Endothelial cell of umbilical vein (primary cell): Measurements from ENCODE around the gene RND3. TPM values are rescaled to one million over a fixed set of nuclear protein-coding genes. Genes with fewer than 3 reads are reported as not detected.

Source experiments
- BruUV-seq: library from RNA; stranded (reverse); fragments of 400-500 nt; replicated peaks from 2 replicates; lab custom pipeline; 2021; lab: Mats Ljungman, UMichigan
- CTCF ChIA-PET: fragments of 300-600, 350-600 bp; sonication (Branson Sonifier 250); formaldehyde crosslinking; loops from one replicate; lab custom pipeline; 2021; ENCODE audit warnings: antibody characterized with exemption, inconsistent platforms; lab: Charles Lee
- POLR2A ChIA-PET: fragments of 300-600, 350-600 bp; sonication (Branson Sonifier 250); formaldehyde crosslinking; loops from one replicate; lab custom pipeline; 2021; ENCODE audit warnings: antibody characterized with exemption, inconsistent platforms; lab: Charles Lee
- DNase-seq: peaks from one replicate; pipeline ENCODE4 v3.0.0-alpha.2; 2011; ENCODE audit warnings: low read depth, low spot score
- FAIRE-seq: peaks from 2 replicates; lab custom pipeline; 2011; peaks lifted over from hg19 to GRCh38; lab: Jason Lieb, UNC
- H2AFZ ChIP-seq: 2 replicates; pipeline ENCODE4 v1.6.0; 2012; ENCODE audit warnings: low read depth, low read length, control low read depth, inconsistent platforms
- H3K27ac ChIP-seq: 2 replicates; pipeline ENCODE4 v1.5.1; 2011; ENCODE audit warnings: low read depth, mild to moderate bottlenecking, control low read depth, low read length, moderate library complexity; ENCODE audit not compliant: insufficient read depth
- H3K27me3 ChIP-seq, 2 experiments: 2 replicates each; pipeline versions ENCODE4 v1.6.0 to v1.6.1; 2011; ENCODE audit warnings: low read length in 2 of 2, mixed read lengths in 1 of 2; ENCODE audit not compliant: control insufficient read depth in 2 of 2, insufficient read depth in 2 of 2
- H3K36me3 ChIP-seq, 2 experiments: 2 replicates in 1 of 2; 3 replicates in 1 of 2; pipeline ENCODE4 v1.5.1; 2011; ENCODE audit warnings: low read length in 2 of 2, mild to moderate bottlenecking in 1 of 2, moderate library complexity in 1 of 2; ENCODE audit not compliant: control insufficient read depth in 2 of 2, insufficient read depth in 2 of 2; ENCODE audit errors: extremely low read depth in 1 of 2
- H3K4me1 ChIP-seq: 3 replicates; pipeline ENCODE4 v1.5.1; 2011; ENCODE audit warnings: mild to moderate bottlenecking, low read length; ENCODE audit not compliant: control insufficient read depth, insufficient read depth; ENCODE audit errors: extremely low read depth
- H3K4me2 ChIP-seq: 2 replicates; pipeline ENCODE4 v1.6.1; 2011; ENCODE audit warnings: low read length, control low read depth, mixed read lengths; ENCODE audit not compliant: insufficient read depth
- H3K4me3 ChIP-seq, 3 experiments: fragments of 200-600 bp in 1 of 3; sonication (generic), shearing (Covaris generic) in 1 of 3; replicated peaks in 1 of 3; 2 replicates each; pipeline ENCODE4 v1.5.1; 2011 to 2016; ENCODE audit warnings: control low read depth in 3 of 3, low read length in 3 of 3, mild to moderate bottlenecking in 2 of 3, inconsistent platforms in 1 of 3, low read depth in 1 of 3, moderate library complexity in 1 of 3; ENCODE audit not compliant: insufficient read depth in 1 of 3
- H3K79me2 ChIP-seq: 2 replicates; pipeline ENCODE4 v1.6.0; 2012; ENCODE audit warnings: low read length, inconsistent platforms; ENCODE audit not compliant: control insufficient read depth, insufficient read depth
- H3K9ac ChIP-seq: replicated peaks from 2 replicates; pipeline ENCODE3; 2011; ENCODE audit warnings: low read length, control low read depth; ENCODE audit not compliant: insufficient read depth; ENCODE audit errors: extremely low read depth
- H3K9me1 ChIP-seq: replicated peaks from 3 replicates; pipeline ENCODE4 v1.6.0; 2011; ENCODE audit warnings: mild to moderate bottlenecking, low read length; ENCODE audit not compliant: control insufficient read depth, insufficient read depth; ENCODE audit errors: extremely low read depth
- H3K9me3 ChIP-seq: replicated peaks from 2 replicates; pipeline ENCODE4 v1.5.1; 2012; ENCODE audit warnings: low read length, inconsistent platforms; ENCODE audit not compliant: control insufficient read depth, insufficient read depth
- H4K20me1 ChIP-seq: replicated peaks from 2 replicates; pipeline ENCODE3; 2011; ENCODE audit warnings: mild to moderate bottlenecking, low read length; ENCODE audit not compliant: control insufficient read depth, insufficient read depth; ENCODE audit errors: extremely low read depth
- EZH2 ChIP-seq: IDR thresholded peaks from 2 replicates; pipeline ENCODE4 v1.6.1; 2012; ENCODE audit warnings: borderline replicate concordance, low read depth, mild to moderate bottlenecking, moderate library complexity, low read length, inconsistent platforms; ENCODE audit not compliant: severe bottlenecking
- FOS ChIP-seq: IDR thresholded peaks from 2 replicates; pipeline ENCODE4 v1.6.1; 2011; ENCODE audit warnings: mild to moderate bottlenecking, low read length, moderate library complexity, borderline replicate concordance; ENCODE audit not compliant: insufficient read depth
- GATA2 ChIP-seq: IDR thresholded peaks from 2 replicates; pipeline ENCODE4 v1.7.0; 2011; ENCODE audit warnings: low read depth, mild to moderate bottlenecking, moderate library complexity, mixed read lengths, low read length; ENCODE audit not compliant: insufficient read length, insufficient read depth
- JUN ChIP-seq: IDR thresholded peaks from 2 replicates; pipeline ENCODE4 v1.6.1; 2011; ENCODE audit warnings: borderline replicate concordance, low read depth; ENCODE audit not compliant: insufficient read length, insufficient read depth
- MYC ChIP-seq: IDR thresholded peaks from one replicate; pipeline ENCODE4 v1.6.1; 2011; ENCODE audit warnings: mild to moderate bottlenecking, low read depth, low read length
- POLR2A ChIP-seq: IDR thresholded peaks from 2 replicates; pipeline ENCODE4 v1.6.1; 2012; ENCODE audit warnings: low read depth, mild to moderate bottlenecking, control low read depth, low read length
- POLR2AphosphoS5 ChIP-seq: IDR thresholded peaks from 2 replicates; pipeline ENCODE4 v1.6.1; 2012; ENCODE audit warnings: low read depth, mild to moderate bottlenecking, control low read depth, low read length, moderate library complexity; ENCODE audit not compliant: insufficient read depth
- dilution Hi-C: fragments of 300-500 bp; cut with MboI; formaldehyde crosslinking; loops from one replicate; pipeline ENCODE4 v1.15.0; 2019; ENCODE audit warnings: low sequenced_read_pairs; ENCODE audit not compliant: extremely low pct_ligation_motif_present
- intact Hi-C: fragments of 100-400 bp; cut with micrococcal nuclease; formaldehyde crosslinking; loops from one replicate; pipeline ENCODE4 v1.10.0; 2022
- polyA plus RNA-seq, 4 experiments: library from polyadenylated mRNA; depleted of rRNA in 3 of 4; stranded (reverse) in 3 of 4; unstranded in 1 of 4; fragments of >200 nt; gene quantifications; 2 replicates each; pipeline versions ENCODE4 v1.2.1 to v1.2.3, GENCODE V29; 2011 to 2012; ENCODE audit warnings: missing spikeins in 1 of 4
- total RNA-seq: library from RNA; stranded (reverse); gene quantifications from 2 replicates; pipeline ENCODE4 v1.2.3, GENCODE V29; 2021
- TF ChIP-seq, protein P1 (sequence below), 2 donors: IDR thresholded peaks; 1 replicate in 1 of 2; 2 replicates in 1 of 2; pipeline ENCODE4 v1.5.1; 2011; ENCODE audit warnings: low read length in 2 of 2, mild to moderate bottlenecking in 2 of 2, moderate library complexity in 2 of 2, control low read depth in 1 of 2, inconsistent platforms in 1 of 2, low read depth in 1 of 2; ENCODE audit not compliant: insufficient read depth in 1 of 2; ENCODE audit errors: extremely low read depth in 1 of 2
- TF ChIP-seq, protein P2 (sequence below): IDR thresholded peaks from 2 replicates; pipeline ENCODE4 v1.6.1; 2011; ENCODE audit not compliant: insufficient read depth, insufficient read length

Gene RND3
- total and polyA plus RNA-seq, 2 donors (not counting 3 experiments of a cell fraction or from before 2014, with no cell fraction given): 53.3 to 158 TPM

DNA sequence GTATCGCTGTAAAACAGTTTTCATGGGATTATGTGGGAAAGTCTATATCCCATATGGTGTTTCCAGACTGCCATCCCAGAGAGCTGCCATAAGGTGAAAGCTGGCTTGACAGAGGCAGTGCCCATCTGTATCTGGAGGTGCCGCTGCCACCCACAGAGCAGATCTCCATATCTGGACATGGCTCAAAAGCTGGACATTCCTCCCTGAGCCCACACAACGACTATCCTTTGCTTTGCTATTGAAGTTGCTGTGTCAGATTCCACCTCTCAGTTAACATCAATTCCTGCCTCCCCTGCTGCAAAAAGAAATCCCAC is 55.2 kb downstream of the RND3 start:
- CTCF ChIA-PET: interaction anchor here (1.7 kb wide), 1 partner anchor 8 kb away, joined by 6 read pairs; no protein-coding TSS in a partner anchor
- POLR2A ChIA-PET: no interaction called here
- H2AFZ ChIP-seq: no peak overlapping the region
- H3K9ac ChIP-seq: no peak overlapping the region
- H3K9me1 ChIP-seq: no peaks in the 10 kb centered on the region
- H3K27ac ChIP-seq: no peak overlapping the region
- H3K4me2 ChIP-seq: no peak overlapping the region
- DNase-seq: no peak
- intact Hi-C loops: no loop called here
- H3K4me1 ChIP-seq: no peaks in the 10 kb centered on the region
- FAIRE-seq: no peak
- TF ChIP-seq GATA2 (no peak), MYC (no peak), EZH2 (no peak)
- TF ChIP-seq, protein P1, sequence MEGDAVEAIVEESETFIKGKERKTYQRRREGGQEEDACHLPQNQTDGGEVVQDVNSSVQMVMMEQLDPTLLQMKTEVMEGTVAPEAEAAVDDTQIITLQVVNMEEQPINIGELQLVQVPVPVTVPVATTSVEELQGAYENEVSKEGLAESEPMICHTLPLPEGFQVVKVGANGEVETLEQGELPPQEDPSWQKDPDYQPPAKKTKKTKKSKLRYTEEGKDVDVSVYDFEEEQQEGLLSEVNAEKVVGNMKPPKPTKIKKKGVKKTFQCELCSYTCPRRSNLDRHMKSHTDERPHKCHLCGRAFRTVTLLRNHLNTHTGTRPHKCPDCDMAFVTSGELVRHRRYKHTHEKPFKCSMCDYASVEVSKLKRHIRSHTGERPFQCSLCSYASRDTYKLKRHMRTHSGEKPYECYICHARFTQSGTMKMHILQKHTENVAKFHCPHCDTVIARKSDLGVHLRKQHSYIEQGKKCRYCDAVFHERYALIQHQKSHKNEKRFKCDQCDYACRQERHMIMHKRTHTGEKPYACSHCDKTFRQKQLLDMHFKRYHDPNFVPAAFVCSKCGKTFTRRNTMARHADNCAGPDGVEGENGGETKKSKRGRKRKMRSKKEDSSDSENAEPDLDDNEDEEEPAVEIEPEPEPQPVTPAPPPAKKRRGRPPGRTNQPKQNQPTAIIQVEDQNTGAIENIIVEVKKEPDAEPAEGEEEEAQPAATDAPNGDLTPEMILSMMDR (IDR thresholded peaks at IDR 0.05; ENCODE audit: extremely low read depth in 1 of 2, insufficient read depth in 1 of 2, low read depth in 1 of 2, low read length in 2 of 2): no peak
- no peaks in the 10 kb centered on the region for H3K9me3 ChIP-seq
- H3K79me2 ChIP-seq: no peaks in the 10 kb centered on the region
- H3K36me3 ChIP-seq: no peaks in the 10 kb centered on the region
- no peaks in the 10 kb centered on the region for H4K20me1 ChIP-seq
- H3K4me3 ChIP-seq: no peak overlapping the region
- no TSS peak for BruUV-seq
- dilution Hi-C loops: no loop called here
- no peaks in the 10 kb centered on the region for H3K27me3 ChIP-seq

DNA sequence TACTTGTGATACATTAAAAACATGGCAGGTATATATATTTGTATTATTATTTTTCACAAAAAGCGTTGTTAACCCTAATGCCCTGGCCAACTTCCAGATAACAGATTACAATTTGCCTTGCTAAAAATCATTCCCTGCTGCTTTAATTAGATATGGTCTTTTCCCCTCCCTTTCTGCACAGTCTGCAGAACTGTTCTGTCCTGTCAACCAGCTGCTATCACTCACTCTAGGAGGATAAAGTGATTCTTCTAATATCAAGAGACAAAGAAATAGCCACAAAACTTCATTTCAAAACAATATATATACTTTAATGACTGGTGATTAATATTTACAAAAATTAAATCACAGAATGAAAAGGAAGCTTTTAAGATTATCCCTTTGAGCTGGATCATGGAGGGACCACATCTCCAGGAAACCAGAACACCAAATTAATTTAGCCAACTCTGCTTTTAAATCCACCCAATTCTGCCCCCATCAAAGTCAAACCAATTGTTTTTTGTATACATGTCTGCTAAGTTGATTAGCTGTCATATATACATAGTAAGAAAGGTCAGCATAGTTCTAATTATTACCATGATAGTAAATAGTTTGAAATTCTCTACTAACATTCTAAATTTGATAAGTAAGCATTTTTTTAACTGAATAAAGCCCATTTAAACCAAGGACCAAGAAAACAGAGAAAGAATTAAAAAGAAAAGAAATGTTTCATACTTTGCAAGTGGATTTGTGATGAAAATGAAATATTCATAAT is 55.7 kb downstream of the RND3 start:
- Histone ChIP-seq H3K36me3 (no peaks in the 10 kb centered on the region), H3K79me2 (no peaks in the 10 kb centered on the region), H3K27ac (no peak overlapping the region), H3K9me1 (no peaks in the 10 kb centered on the region), H4K20me1 (no peaks in the 10 kb centered on the region), H3K4me2 (no peak overlapping the region), H3K27me3 (no peaks in the 10 kb centered on the region), H3K4me1 (no peaks in the 10 kb centered on the region), H3K9ac (no peak overlapping the region), H2AFZ (no peak overlapping the region), H3K4me3 (no peak overlapping the region), H3K9me3 (no peaks in the 10 kb centered on the region)
- dilution Hi-C loops: no loop called here
- intact Hi-C loops: no loop called here
- FAIRE-seq (no peak), DNase-seq (no peak)
- CTCF ChIA-PET: interaction anchor here (1.7 kb wide), 1 partner anchor 9 kb away, joined by 6 read pairs; no protein-coding TSS in a partner anchor
- POLR2A ChIA-PET: no interaction called here
- BruUV-seq: no TSS peak
- TF ChIP-seq POLR2AphosphoS5: no peak
- no peak for TF ChIP-seq FOS
- TF ChIP-seq MYC: no peak
- TF ChIP-seq, protein P1 (IDR thresholded peaks at IDR 0.05; ENCODE audit: extremely low read depth in 1 of 2, insufficient read depth in 1 of 2, low read depth in 1 of 2, low read length in 2 of 2): no peak
- no peak for TF ChIP-seq POLR2A
- TF ChIP-seq JUN: no peak
- TF ChIP-seq GATA2: no peak
- TF ChIP-seq EZH2: no peak
- TF ChIP-seq, protein P2, sequence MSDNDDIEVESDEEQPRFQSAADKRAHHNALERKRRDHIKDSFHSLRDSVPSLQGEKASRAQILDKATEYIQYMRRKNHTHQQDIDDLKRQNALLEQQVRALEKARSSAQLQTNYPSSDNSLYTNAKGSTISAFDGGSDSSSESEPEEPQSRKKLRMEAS: no peak
